Fibroblast of skin of right quadriceps (primary cell): ENCODE data around the gene RAB3IL1.

ENCODE experiments used
- DNase-seq: peaks from one replicate; pipeline ENCODE4 v3.0.0-alpha.2; 2013

The RAB3IL1 gene

GRCh38 chr11:61901397-61901796 lies 16.0 kb downstream of the RAB3IL1 start:
- DNase-seq = no peak

DNA sequence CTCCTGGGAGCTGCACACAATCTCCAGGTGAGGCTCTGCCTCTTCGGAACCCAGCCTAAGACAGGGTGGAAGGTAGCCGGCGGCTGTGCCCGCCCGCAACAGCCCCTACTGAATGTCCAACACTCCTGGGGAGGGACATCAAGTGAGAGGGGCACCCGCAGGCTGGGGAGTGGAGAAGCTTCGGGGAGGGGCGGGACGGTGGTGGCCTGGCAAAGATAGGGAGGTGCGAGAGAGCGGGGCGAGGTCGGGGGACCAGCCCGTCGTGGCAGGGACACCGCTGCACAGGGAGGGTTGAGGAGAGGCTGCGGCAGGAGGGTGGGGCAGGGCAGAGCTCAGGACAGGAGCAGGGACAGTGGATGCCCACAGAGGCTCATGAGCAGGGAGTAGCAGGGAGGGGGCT lies 17.1 kb downstream of the RAB3IL1 start:
- no peak for DNase-seq

- peak; percentile 66 for DNase-seq
Observed at GRCh38 chr11:61899146-61899841, 18.1 kb downstream of the RAB3IL1 start.

GRCh38 chr11:61898247-61898582 lies 19.2 kb downstream of the RAB3IL1 start:
- DNase-seq = no peak

GRCh38 chr11:61897387-61898246 lies 19.7 kb downstream of the RAB3IL1 start:
- peak; percentile 55 for DNase-seq

- DNase-seq = no peak
Observed at GRCh38 chr11:61896665-61897386, 20.5 kb downstream of the RAB3IL1 start.

DNA sequence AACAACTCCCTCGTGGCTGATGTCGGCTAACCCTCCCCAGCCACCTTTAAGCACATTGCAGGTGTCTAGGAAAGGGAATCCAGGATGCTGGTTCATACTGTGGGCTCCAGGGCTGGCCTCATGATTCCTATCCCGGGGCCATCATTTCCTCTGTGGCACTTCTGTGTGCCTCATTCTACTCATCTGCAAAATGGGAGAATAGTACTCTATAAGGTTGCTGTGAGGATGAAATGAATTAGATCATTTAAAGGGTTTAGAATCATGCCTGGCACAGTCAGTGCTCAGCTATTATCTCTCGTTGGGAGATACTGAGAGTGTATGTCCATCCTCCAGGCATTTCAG lies 21.7 kb downstream of the RAB3IL1 start:
- DNase-seq = no peak

DNA sequence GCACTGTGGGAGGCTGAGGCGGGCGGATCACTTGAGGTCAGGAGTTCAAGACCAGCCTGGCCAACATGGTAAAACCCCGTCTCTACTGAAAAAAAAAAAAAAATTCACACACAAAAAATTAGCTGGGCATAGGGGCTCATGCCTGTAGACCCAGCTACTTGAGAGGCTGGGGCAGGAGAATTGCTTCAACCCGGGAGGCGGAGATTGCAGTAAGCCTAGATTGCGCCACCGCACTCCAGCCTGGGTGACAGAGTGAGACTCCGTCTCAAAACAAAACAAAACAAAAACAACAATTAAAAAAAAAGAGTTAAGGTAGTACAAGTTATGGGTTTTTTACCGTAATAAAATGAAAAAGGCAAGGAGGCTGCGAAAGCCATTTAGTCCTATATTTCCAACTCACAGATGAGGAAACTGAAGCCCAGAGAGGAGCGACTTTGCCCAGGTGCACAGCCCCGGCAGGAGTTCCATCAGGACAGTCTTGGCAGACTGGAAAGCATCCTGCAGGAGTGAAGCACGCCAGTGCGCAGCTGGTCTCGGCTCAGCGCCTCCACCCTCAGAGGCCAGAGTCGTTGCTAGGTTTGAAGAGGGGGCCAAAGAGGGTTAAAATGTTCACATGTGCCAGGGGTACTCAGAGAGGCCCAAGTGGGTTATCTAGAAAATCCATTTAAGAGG lies 22.2 kb downstream of the RAB3IL1 start:
- DNase-seq = no peak

DNA sequence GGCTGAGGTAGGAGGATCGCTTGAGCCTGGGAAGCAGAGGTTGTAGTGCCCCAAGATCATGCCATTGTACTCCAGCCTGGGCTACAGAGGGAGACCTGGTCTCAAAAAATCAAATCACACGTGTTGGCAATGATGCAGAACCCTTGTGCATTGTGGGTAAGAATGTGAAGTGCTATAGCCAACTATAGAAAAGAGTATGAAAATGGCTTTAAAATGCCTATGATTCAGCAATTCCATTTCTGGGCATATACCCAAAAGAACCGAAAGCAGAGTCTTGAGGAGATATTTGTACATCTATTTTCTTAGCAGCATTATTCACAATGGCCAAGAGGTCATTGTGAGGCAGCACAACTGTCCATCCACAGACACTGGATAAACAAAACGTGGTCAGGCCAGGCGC lies 23.4 kb downstream of the RAB3IL1 start:
- peak; percentile 87 for DNase-seq

DNA sequence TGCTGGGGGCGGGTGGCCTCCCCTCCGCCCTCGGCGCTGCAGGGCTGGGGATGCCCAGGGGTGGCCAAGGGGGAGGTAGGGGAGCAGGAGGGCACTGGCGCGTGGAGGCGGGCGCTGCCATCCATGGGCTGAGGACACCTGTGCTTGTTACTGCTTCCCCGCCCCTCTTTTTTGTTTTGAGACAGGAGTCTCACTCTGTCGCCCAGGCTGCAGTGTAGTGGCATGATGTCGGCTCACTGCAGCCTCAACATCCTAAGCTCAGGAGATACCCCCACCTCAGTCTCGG lies 25.3 kb downstream of the RAB3IL1 start:
- DNase-seq = no peak

GRCh38 chr11:61891331-61892084 lies 25.9 kb downstream of the RAB3IL1 start, which contains the start of gene FADS3:
Gene FADS3, minus strand, starts transcription at chr11:61891545. Its CDS starts 164 bp downstream, at chr11:61891381.
- DNase-seq = peak; percentile 57

DNA sequence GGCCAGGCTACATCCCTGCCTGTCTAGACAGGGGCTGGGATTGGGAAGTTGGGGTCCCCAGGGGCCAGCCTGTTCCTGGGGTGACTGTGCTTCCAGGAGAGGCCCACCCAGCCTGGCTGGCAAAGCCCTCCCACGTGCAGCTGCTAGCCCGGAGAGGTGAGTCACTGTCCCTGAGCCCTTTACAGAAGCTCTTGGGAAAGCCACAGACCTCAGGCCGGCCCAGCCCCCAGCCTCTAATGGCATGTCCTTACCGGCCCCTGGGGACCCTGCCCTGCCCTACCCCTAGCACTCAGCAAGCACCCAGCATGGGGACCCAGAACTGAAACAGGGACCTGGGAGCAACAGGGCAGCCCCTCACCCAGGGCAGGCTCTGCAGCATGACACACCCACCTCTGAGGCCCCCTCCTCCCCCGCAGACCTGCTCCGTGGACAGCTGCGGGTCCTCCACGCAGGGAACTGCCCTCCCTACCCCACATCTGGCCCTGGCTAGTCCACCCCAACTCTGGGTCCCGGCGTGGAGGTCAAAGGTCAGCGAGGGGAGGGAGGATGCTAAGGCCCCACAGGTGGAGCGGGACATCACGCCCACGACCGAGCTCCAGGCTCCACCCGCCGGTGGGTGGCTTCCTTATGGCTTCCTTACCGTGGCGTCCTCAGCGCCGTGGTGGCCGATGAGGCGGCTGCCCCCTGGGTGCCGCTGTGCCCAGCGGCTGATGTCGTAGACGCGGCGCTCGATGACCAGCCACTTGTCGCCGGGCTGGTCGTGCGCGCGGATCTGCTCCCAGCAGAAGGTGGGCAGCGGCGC lies 26.6 kb downstream of the RAB3IL1 start:
- peak; percentile 73 for DNase-seq

DNA sequence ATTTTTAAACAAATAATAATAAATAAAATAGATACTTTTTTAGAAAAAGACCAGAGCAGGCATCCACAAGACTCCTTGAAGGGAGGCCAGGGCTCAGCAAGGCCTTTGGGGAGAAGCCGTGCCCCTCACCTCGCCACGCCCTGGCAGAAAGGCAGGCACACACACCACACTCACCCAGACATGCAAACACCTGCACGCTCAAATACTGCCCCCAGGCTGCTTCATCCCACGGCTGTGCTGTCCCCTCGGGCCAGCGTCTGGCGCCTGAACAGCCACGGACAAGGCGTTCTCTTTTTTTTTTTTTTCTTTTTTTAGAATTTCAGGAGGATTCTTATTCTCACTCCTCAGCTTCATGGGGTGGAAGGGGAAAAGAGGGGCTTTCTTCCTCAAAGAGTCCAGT lies 27.5 kb downstream of the RAB3IL1 start:
- no peak for DNase-seq

DNA sequence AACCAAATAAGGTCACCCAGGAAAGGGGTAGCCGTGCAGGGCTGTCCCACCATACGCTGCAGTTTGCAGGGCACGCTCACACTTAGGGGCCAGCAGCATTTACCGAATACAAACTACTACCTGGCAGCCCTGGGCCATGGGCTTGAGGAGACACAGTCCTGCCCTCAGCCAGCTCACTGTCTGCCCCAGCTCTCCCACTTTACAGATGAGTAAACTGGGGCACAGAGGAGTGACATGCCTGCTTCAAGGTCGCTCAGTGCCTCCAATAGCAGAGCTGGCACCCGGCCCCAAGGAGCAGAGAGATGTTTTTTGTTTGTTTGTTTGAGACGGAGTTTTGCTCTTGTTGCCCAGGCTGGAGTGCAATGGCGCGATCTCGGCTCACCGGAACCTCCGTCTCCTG lies 28.8 kb downstream of the RAB3IL1 start:
- no peak for DNase-seq

DNA sequence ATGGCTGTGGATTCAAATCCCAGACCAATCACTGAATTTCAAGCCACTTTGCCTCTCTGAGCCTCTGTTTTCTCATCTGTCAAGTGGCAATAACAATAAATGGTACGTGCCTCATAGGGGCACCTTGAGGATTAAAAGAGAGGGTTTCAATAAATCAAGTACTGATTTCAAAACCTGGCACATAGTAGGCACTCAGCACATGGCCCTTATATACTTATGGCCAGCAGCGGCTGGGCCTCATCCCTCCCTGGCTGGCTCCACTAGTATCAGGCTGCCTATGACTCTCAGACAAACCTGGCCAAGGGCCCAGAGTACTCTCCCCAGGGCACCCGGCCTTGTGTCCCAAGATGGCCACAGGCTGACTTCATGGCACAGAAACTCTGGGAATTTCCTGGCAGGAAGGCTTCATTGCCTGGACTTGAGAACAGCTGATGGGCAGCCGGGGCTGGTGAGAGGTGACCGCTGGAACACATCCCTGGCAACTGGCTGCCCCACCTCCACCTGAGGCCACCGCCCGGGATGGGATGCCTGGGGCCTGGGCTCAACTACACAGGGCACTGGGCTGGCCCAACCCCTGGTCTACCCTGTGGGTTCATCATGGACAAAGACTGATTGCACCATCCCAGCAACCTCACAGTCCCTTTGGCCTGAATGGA lies 29.4 kb downstream of the RAB3IL1 start:
- DNase-seq = peak; percentile 65

DNA sequence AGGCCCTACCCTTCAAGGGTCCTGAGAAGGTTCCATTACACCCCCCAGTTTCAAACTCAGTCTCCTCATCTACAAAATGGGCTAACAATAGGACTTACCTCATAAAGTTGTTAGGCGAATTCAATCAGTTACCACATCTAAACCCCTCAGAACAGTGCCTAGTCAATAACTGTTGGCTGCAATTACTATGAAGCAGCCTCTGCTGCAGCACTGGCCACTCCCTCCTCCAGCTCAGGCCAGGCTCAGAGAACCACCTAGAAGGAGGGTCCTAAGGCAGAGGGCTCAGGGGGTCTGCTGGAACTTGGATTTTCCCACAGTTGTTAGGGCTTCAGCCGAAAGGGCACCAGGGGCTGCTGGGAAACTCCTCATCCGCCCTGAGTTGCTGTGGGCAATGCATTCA lies 30.7 kb downstream of the RAB3IL1 start:
- no peak for DNase-seq

DNA sequence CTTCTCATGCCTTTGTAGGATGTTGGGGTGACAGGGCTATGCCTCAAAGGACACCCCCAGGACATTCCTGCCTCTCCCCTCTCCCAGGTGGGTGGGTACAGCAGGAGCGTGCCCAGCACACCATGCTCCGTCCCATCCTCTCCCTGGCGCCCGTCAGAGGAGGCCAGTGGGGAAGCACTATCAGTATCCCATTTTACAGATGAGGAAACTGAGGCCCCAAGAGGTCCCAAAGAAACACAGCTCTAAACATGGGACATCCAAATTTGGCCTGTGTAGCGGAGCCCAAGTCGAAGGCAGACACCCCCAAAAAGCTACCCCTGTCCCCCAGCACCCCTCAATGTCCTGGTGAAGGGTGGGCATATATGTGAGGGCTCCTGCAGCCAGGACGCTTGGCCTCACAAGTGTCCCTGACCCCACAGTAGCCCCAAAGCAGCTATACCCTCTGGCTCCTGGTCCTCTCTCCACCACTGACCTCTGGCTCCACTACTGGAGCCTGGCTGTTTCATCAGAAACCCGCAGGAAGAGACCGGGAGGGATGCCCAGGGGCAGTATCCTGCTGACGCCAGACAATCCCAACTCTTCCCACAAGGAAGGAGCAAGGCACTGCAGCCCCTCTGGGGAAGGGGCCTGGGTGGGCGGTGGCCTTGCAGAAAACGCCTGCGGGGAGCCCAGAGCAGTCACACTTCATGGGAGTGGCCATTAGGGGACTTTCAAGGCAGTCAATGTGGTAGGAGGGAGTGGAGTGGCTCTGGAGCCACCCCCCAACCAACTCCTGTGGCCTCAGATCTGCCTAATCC lies 31.4 kb downstream of the RAB3IL1 start:
- no peak for DNase-seq

DNA sequence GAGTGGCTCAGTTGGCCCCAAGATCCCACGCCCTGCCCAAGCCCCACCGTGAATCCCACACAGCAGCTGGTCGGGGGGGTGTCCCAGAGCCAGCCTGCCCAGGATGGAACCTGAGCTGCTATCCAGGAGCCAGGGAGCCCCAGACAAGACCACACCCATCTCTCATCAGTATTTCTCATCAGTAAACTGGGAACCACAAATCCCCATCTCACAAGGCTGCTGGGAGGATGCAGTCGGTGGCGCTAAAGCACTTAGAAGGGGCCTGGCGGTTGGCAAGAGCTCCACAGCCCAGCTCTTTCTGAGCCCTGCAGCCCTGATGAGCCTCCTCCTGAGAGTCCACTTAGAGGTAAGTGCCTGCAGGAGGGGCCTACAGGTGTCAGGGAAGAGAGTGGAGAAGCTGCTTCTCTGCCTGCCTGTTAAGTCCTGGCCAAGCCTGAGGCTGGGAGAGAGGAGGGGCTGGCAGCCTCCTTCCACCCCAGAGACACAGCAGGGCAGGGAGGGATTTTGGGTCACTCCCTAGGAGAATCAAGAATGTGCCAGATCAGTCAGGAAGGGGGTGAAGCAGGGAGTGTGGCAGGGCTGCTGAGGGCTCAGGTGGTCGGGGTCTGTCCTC lies 32.1 kb downstream of the RAB3IL1 start:
- no peak for DNase-seq

- no peak for DNase-seq
Observed at GRCh38 chr11:61883947-61884346, 33.4 kb downstream of the RAB3IL1 start.

DNA sequence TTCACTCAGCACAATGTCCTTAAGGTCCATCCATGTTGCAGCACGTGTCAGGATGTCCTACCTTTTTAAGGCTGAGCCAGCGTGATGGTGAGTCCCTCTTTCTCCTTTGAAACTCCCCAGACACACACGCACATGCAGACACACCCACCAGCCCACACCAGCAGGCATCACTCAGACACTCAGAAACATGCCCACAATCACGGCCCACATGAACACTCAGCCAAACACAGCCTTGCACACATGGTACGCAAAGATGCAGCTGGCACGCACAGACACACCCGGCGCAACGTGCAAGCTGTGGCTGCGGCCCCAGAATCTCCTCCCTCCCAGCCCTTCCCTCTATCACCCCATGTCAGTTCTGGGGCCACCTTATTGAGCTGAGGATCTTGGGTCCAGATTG lies 34.0 kb downstream of the RAB3IL1 start:
- no peak for DNase-seq
